GM19099 (cell line): ENCODE results near the gene MKNK1.

Experiments used
- POLR2A ChIP-seq: IDR thresholded peaks from 3 replicates; pipeline ENCODE4 v1.6.1; 2011; ENCODE audit warnings: low read depth; ENCODE audit not compliant: insufficient read length; ENCODE audit errors: extremely low read depth

The MKNK1 gene

GRCh38 chr1:46521414-46521813, 82.7 kb downstream of the MKNK1 start:
- TF ChIP-seq POLR2A: no peak

DNA sequence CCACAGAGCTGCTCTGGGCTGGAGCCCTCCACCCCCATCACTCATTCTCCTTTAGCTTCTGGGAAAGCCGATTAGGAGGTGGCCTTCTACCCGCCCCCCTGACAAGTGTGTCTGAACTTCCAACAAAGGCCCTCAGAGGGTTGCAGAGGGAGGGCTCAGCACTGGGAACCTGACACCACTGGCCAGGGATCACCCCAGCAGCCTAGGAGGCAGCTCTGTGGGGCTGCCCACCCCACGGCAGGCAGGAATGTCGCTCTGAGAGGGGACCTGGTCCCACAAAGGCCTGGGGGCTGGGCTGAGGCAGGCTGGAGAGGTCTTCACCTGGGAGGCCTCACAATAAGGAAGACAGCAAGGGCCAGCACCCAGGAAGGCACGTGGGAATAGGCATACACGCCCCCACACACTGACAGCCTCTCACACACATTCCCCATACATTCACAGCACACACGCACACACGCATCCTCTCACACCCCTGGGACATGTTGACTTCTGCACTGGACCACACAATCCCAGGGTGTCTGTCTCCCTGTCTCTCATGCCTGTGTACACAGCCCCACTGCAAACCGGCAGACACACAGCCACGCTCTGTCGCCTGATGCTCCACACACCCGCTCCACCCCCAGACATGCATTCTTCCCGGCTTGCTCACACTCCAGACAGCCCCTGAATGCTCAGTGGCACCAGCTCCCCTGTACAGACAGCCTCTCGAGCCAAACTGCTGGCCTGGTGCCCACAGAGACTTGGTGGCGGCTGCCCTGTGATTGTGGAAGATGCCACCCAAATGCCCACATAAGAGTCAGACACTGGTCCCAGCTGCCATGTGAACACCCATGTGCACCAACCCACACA, 83.8 kb downstream of the MKNK1 start:
- TF ChIP-seq POLR2A: no peak

GRCh38 chr1:46519209-46519608, 84.9 kb downstream of the MKNK1 start:
- TF ChIP-seq POLR2A: no peak

GRCh38 chr1:46517932-46518498, 86.1 kb downstream of the MKNK1 start:
- TF ChIP-seq POLR2A: no peak

GRCh38 chr1:46517010-46517600, 87.0 kb downstream of the MKNK1 start:
- TF ChIP-seq POLR2A: no peak

DNA sequence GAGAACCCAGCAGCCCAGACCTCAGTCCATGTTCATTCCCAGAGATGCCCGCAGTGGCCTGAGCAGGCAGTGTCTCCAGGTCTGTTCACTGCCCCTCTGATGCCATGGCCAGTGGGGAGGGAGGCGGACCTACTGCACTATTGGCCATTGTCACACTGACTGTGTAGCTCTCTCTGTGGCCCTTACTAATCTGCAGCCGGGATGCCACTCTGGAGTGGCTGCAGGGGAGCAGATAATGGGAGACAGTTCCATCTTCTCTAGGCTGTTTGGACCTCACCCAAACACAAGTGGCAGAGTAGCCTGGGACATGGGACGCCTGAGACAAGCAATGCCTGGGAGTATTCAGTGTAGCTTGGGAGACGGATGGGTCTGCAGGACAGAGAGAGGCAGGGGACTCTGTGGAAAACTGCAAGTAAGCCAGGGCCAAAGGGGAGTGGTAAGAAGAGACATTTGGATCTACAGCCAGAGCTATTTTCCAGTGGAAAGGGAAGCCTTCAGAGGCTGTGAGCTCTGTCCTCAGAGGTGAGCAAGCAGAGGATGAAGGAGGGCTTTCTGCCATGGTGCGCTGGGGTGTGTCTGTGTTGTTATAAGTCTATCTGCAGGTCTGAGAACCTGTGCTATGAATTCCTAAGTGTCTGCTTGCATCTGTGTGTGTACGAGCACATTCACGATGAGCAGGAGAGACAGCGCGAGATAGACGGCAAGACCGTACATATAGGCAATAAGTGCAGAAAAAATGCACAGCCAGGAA, 87.7 kb downstream of the MKNK1 start:
- TF ChIP-seq POLR2A: no peak

DNA sequence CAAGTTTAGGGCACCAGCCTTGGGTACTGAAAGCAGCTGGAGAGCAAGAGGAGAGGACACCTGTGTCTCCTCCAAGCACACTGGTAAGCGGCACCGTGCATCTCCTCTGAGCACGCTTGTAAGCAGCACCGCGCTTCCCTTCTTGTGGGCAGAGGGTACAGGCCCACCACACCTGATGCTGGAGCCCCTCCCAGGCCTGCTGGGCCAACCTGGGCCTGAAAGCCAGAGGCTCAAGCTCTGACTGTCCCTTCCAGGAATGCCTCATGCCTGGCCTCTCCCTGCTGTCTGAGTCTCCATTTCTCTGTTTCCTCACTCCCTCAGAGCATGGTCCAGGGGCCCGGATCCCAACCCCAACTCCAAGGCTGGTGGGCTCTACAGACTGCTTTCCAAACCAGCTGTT, 88.5 kb downstream of the MKNK1 start:
- no peak for TF ChIP-seq POLR2A

DNA sequence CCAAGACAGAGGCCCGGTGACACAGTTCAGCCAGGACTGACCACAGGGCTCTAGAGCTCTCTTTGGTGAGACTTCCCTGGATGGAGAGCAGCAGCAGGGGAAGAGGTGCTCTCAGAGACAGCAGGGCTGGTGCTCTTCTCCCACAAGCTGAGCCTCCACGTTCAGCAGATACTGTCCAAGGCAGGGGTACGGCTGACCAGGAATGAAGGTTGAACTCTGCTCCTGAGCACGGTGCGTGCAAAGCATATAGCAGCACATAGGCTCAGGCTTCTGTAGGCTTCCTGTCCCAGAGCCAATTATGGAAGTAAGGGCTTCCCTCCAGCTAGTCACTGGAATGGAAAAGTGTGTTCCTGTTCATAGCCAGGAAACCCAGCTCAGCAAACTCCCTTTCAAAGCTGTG, 90.5 kb downstream of the MKNK1 start:
- no peak for TF ChIP-seq POLR2A

DNA sequence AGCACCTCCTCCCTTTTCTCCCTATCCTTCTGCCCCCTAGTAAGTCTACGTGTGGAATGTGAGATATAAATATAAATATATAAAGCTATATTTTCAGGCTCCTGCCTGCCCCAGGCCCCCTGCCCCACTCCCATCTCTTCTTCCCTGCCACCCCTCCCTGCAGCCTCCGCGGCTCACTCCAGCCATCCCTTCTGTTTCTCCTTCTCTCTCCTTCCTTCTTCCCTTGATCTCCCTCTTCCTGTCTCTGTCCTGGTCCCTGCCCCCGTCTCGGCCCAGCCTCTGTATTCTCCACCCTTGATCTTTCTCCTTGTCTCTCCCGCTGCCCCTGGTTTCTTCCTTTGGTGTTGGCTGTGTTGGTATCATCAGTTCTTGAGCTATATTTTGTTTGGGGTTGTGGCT, 91.3 kb downstream of the MKNK1 start:
- TF ChIP-seq POLR2A: no peak

DNA sequence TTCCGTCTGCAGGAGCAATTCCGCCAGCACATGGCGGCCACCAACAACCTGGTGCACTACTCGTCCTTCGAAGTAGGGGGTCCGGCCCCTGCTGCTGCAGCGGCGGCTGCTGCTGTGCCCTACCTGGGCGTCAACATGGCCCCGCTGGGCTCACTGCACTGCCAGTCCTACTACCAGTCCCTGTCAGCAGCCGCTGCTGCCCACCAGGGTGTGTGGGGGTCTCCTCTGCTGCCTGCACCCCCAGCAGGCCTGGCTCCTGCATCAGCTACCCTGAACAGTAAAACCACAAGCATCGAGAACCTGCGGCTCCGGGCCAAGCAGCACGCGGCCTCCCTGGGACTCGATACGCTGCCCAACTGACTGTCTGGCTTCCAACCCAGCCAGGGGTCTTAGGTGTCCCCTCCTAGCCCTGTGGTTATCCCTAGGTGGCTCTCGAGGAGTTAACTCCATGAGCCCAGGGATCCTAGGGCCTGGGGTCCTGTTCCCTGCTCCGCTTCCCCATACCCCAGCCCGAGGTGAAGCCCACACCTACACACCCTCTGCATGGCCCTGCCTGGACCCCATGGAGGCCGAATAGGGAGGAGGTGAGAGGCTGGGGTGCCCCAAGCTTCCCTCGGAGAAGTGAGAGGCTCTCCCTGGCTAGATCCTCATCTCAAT, 91.8 kb downstream of the MKNK1 start:
- no peak for TF ChIP-seq POLR2A

DNA sequence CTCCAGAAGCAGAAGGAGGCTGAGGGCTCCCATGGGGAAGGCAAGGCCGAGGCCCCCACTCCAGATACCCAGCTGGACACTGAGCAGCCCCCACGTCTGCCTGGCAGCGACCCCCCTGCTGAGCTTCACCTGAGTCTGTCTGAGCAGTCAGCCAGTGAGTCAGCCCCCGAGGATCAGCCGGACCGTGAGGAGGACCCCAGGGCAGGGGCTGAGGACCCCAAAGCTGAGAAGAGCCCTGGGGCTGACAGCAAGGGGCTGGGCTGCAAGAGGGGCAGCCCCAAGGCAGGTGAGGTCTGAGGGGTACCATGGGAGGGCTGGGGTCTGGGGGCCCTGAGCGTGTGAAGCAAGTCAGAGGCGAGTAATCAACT, 93.1 kb downstream of the MKNK1 start:
- TF ChIP-seq POLR2A: no peak

DNA sequence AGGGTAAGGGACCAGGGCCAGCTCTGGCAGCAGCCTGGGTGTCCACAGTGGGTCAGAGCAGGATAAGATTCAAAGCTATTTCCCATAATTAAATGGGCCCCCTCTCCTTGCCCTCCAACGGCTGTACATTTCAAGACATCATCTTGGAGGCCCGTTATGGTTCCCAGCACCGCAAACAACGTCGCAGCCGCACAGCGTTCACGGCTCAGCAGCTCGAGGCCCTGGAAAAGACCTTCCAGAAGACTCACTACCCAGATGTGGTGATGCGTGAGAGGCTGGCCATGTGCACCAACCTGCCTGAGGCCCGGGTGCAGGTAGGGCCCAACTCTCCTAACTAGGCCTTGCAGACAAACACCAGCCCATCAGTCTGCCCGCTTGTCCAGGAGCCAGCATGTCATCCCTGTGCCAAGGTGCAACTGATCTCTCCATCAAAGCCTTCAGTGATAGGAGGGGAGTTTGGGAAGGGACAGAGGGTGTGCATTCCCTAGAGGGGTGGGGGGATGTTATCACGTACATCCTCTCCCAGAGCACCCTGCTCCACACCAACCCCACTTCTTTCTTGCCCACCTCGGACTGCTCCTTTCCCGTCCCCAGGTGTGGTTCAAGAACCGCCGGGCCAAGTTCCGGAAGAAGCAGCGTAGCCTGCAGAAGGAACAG, 93.6 kb downstream of the MKNK1 start:
- TF ChIP-seq POLR2A: no peak

GRCh38 chr1:46508757-46509156, 95.3 kb downstream of the MKNK1 start:
- no peak for TF ChIP-seq POLR2A
